ENCODE data around the gene DGKH.
"Not testable (repeated sequence)": the region's sequence is repeated elsewhere in the genome, so short reads cannot be mapped to it uniquely, and the experiment has no call there.

DNA sequence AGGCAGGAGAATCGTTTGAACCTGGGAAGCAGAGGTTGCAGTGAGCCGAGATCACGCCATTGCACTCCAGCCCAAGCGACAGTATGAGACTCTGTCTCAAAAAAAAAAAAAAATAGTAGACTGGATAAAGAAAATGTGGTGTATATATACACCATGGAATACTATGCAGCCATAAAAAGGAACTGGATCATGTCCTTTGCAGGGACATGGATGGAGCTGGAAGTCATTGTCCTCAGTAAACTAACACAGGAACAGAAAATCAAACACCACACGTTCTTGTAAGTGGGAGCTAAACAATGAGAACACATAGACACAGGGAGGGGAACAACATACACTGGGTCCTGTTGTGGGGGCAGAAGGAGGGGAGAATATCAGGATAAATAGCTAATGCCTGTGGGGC is 178.3 kb downstream of the DGKH start:
- TF ChIP-seq, protein P1, sequence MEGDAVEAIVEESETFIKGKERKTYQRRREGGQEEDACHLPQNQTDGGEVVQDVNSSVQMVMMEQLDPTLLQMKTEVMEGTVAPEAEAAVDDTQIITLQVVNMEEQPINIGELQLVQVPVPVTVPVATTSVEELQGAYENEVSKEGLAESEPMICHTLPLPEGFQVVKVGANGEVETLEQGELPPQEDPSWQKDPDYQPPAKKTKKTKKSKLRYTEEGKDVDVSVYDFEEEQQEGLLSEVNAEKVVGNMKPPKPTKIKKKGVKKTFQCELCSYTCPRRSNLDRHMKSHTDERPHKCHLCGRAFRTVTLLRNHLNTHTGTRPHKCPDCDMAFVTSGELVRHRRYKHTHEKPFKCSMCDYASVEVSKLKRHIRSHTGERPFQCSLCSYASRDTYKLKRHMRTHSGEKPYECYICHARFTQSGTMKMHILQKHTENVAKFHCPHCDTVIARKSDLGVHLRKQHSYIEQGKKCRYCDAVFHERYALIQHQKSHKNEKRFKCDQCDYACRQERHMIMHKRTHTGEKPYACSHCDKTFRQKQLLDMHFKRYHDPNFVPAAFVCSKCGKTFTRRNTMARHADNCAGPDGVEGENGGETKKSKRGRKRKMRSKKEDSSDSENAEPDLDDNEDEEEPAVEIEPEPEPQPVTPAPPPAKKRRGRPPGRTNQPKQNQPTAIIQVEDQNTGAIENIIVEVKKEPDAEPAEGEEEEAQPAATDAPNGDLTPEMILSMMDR (IDR thresholded peaks at IDR 0.05), result not testable (repeated sequence)
- TF ChIP-seq EZH2 (IDR thresholded peaks at IDR 0.05; ENCODE audit: borderline replicate concordance, insufficient read depth, low read depth, low read length, poor library complexity, severe bottlenecking), result not testable (repeated sequence)

Measured in B cell (primary cell).